CD1c-positive myeloid dendritic cell (primary cell): Measurements from ENCODE around the gene RMC1.
"Not testable (repeated sequence)": the region's sequence is repeated elsewhere in the genome, so short reads cannot be mapped to it uniquely, and the experiment has no call there.

Source experiments
- DNase-seq: peaks from one replicate; pipeline ENCODE4 v3.0.0-alpha.2; 2016; ENCODE audit errors: extremely low spot score

The RMC1 gene

DNA sequence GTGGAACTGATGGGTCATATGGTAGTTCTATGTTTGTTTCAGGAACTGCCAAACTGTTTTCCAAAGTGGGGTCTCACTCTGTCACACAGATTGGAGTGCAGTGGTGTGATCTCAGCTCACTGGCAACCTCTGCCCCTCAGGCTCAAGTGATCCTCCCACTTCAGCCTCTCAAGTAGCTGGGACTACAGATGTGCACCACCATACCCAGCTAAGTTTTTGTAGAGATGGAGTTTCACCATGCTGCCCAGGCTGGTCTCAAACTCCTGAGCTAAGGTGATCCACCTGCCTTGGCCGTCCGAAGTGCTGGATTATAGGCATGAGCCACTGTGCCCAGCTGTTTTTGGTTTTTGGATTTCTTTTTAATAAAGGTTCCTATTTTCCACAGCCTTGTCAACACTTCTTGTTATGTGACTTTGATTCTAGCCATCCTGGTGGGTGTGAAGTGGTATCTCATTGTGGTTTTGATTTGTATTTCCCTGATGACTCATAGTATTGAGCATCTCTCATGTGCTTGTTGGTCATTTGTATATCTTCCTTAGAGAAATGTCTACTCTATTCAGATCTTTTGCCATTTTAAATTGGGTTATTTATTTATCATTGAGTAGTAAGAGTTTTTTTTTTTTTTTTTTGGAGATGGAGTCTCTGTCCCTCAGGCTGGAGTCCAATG is 60.2 kb downstream of the RMC1 start:
- peak; percentile 59 for DNase-seq

GRCh38 chr18:23565916-23566547 is 62.7 kb downstream of the RMC1 start:
- no peak for DNase-seq

- no peak for DNase-seq
Measured at GRCh38 chr18:23567671-23568070, 64.4 kb downstream of the RMC1 start.

- no peak for DNase-seq
Measured at GRCh38 chr18:23568281-23569138, 65.2 kb downstream of the RMC1 start.

GRCh38 chr18:23569299-23570063 is 66.2 kb downstream of the RMC1 start:
- no peak for DNase-seq

- no peak for DNase-seq
Measured at GRCh38 chr18:23570912-23571504, 67.7 kb downstream of the RMC1 start.

GRCh38 chr18:23572012-23572411 is 68.7 kb downstream of the RMC1 start:
- no peak for DNase-seq

- DNase-seq = no peak
Measured at GRCh38 chr18:23572570-23572969, 69.3 kb downstream of the RMC1 start.

- DNase-seq = no peak
Measured at GRCh38 chr18:23573020-23573419, 69.7 kb downstream of the RMC1 start.

DNA sequence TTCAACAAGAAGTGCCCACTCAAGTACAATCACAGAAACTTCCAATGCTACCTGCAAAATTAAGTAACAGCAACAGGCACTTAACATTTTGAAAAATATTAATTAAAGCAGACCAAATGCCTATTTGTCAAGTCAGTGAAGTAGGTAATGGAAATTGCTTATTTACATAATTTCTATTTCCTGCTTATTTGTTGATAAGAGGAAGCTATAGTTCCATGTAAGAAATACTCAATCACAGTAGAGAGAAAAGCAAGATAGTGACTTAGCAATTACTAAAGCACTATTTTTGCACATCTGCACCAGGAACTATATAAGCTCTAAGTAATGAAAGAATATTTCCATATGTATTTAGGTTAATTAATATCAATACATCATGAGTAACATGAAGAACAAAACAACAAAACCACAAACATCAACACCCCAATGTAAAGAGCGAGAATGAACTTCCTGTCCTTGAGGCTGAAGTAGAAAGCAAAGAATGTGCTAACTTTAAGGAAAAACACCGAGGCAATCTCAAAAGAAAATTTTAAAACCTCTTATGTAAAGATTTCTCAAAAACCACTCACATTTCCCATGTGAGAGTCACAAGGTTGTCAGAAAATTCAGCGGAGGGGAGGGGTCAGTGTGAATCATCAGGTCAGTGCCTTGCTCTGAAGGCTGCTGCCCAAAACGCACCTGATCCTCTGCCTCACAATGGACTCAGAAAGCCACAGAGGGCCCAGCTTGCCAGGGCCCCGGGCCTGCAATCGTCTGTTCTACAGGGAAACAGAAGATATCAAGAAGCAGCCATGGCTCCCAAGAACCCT is 70.5 kb downstream of the RMC1 start:
- peak; percentile 75 for DNase-seq

GRCh38 chr18:23574611-23575308 is 71.4 kb downstream of the RMC1 start:
- peak; percentile 40 for DNase-seq

GRCh38 chr18:23575309-23575651 is 72.0 kb downstream of the RMC1 start:
- DNase-seq = no peak

- DNase-seq = not testable (repeated sequence)
Measured at GRCh38 chr18:23577521-23577920, 74.2 kb downstream of the RMC1 start.

- no peak for DNase-seq
Measured at GRCh38 chr18:23578067-23578701, 74.9 kb downstream of the RMC1 start.

- peak; percentile 93 for DNase-seq
Measured at GRCh38 chr18:23578891-23579653, 75.8 kb downstream of the RMC1 start.

DNA sequence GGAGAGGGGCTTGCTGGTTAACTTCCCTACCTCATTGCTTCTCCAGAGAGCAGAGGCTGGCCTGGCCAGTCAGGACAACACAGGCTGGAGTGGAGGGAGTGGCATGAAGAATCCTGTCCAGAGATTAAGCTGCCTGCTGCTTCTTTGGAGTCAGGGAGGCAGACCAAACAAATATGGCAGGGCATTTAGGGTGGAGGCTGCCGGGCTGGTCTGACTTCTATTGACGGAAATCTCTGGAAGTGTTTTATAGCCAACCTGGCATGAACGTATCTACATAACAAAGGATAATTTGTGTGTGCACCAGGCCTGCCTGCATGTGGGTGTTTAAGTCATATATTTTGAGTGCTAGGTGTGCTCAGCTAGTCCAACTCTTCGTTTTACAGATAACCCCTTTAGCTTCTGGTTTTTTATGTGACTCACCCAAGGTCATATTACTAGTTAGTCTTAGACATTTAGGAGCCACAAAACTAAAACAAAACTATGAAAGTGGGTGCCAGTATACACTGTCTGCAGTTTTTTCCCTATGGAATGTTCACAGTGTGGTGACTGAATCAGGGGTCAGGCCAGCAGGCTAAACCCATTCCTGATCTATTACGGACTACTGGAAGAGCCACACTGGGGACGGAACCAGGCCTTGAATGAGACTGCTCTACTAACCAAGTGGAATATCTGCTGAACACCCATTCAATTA is 77.5 kb downstream of the RMC1 start:
- no peak for DNase-seq
